GM21825 (cell line): Measurements from ENCODE around the gene ARMC9.
"Not testable (repeated sequence)": the region's sequence is repeated elsewhere in the genome, so short reads cannot be mapped to it uniquely, and the experiment has no call there.

ENCODE experiments used
- ATAC-seq: cut with Tn5 transposase; IDR thresholded peaks from one replicate; pipeline ENCODE4 v1.9.1; 2021; ENCODE audit warnings: mild to moderate bottlenecking, moderate library complexity; ENCODE audit not compliant: unreplicated experiment

Gene ARMC9

DNA sequence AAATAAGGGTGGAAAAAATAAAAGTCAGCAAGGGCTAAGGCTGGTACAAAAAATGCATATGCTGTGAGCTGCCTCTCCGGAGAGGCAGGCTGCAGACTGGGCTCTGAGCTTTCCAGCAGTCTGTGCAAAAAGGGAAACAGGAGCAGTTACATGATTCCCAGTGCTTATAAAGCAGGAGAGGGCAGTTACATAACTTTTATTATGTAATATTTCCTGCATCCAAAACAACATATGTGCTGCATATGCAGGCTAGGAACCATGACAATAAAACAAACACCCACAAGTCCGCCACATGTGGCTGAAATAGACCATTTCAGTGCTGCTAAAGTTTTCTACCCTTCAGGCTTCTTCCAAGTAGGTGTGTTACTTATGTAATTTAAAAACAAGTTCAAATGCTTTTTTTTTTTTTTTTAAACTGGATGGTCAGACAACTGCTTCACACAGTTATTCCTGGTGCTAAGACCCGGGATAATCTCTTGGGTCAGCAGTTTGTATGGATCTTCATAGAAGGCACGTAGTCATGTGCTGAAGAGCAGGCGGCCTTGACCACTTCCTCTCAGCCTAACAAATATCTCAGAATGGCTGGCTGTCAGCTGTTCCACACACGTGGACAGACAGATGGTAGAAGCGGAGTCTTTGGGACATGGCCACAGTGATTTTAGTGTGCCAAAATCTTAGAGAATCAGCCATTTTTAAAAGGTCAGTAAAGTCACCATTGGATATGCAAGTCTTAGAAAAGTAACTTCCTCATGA lies 43.5 kb downstream of the ARMC9 start:
- no peak for ATAC-seq

DNA sequence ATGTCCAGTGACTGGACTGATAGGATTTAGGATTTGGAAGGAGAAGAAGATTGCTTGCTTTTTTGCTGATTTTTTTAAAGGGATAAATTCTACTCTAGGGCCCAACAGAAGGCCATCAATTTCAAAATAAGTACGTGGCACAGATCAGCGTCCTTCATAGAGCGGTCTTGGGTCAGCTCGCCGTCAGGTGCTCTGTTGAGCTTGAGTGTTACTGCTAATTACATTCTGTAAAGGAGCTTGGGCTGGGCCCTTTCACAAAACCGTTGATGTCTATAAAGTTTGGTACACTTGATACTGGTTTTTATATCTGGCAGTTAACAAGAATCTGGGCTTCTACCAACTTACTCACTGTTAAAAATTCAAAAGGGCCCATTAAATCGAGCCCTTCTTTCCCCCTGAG lies 45.4 kb downstream of the ARMC9 start:
- ATAC-seq = no peak

DNA sequence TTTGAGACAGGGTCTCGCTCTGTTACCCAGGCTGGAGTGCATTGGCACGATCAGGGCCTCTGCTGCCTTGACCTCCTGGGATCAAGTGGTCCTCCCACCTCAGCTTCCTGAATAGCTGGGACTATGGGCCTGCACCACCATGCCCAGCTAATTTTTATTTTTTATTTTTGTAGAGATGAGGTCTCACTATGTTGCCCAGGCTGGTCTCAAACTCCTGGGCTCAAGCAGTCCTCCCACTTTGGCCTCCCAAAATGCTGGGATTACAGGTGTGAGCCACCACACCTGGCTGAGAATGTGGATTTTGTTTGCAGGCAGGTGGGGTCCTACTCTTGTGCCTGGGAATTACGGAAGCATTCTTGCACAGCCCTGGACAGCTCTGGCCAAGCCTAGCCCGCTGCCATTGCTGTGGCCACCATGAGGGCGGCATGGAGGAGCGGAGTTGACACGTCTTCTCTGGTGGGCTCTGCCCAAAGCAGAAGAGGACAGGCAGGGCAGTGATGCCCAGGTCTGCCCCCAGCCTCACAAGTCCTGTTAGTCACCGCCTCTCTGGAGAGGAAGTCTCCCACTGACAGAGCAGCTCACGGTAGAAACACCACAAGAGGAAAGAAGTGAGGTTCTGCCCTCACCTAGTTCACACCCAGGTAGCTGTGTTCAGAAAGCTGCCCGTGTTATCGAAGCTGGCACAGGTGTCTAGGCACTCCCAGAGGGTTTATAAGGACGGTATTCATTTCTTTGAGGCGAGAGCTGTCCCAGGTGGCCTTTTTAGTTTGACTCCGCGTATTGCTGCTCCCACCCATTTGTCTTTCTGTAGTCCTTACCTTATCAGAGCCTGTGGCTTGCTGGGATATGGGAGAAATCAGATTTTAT lies 46.2 kb downstream of the ARMC9 start:
- no peak for ATAC-seq

DNA sequence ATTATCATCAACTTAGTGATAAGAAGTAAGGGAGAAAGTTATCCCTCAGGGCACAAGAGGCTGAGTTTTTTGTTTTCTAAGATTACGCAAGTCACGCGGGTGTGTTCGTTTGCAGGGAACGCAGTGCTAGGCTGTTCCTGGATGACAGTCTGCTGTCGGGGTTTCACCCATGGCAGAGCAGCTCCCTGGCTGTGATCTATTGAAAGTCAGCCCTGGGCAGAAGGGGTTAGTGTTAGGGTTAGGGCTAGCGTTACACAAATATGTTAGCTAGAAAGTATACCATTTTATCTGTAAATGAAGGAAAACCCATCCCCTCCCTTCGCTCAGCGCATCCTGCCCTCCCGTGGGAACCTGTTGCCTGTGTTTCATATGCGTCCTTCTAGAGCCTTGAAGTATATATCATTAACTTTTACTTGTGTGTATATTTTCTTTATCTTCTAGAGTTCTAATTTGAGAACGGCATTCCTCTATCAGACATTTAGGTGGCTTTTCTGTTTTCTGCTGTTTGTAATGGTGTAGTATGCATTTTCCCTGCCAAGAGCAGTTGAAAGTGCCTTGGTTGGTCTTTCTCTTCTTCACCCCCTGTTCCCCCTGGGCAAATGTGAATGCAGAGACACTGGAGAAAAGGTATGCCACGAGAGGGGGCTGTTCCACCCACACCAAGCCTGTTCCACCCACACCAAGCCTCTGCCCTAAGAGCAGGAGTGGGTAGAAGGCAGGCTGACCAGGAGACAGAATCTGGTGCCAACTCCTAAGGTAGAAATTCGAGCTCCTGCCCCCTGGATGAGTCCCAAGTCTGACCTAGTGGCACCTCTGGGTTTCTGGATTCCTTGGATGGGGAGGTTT lies 47.0 kb downstream of the ARMC9 start:
- ATAC-seq = no peak

DNA sequence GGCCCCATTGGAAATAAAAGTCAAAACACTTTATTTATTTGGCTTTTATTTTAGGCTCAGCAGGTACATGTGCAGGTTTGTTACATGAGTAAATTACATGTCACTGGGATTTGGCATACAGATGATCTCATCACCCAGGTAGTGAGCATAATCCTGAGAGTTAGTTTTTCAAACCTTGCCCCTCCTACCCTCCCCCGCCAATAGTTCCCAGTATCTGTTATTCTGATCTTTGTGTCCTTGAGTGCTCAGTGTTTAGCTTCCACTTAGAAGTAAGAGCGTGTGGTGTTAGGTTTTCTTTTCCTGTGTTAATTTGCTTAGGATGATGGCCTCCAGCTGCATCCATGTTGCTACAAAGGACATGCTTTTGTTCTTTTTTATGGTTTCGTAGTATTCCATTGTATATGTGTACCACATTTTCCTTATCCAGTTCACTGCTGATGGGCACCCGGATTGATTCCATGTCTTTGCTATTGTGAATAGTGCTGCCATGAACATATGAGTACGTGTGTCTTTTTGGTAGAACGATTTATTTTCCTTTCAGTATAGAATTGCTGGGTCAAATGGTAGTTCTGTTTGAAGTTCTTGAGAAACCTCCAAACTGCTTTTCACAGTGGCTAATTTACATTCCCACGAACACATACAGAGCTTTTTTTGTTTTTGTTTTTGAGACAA lies 47.9 kb downstream of the ARMC9 start:
- ATAC-seq = no peak

DNA sequence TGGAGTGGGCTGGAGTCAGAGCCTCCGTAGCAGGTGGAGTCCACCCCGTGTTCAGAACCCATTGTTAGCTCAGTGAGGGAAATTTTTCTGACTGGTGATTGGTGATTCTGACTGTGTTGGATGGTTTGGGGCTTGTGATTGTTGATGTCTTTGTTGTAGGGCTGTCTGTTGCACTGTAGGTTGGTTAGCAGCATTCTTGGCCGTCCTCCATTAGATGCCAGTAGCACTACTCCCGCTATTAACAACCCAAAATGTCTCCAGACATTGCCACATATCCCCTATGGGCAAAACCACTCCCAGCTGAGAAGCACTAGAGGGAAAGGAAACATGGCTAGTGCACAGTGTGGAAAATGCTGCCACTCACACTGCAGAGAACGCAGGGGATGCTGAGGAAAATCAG lies 51.7 kb downstream of the ARMC9 start:
- ATAC-seq = no peak

DNA sequence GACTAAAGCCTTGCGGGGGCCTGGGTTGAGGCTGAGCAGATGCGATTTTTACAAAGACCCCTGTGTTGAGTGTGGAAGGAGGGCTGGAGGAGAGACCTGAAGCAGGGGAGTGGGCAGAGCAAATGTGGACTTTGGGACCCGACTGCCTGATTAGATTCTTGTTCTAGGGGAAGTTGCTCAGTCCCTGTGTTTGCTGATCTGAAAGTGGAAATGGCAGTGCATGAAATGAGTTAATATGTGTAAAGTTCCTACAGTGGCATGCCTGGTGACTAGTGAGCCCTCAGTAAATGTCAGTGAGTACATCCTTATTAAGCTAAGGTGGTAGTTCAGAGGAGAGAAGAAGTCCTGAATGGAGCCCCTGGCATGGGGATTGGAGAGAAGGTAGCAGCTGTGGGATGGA lies 52.3 kb downstream of the ARMC9 start:
- ATAC-seq = no peak

DNA sequence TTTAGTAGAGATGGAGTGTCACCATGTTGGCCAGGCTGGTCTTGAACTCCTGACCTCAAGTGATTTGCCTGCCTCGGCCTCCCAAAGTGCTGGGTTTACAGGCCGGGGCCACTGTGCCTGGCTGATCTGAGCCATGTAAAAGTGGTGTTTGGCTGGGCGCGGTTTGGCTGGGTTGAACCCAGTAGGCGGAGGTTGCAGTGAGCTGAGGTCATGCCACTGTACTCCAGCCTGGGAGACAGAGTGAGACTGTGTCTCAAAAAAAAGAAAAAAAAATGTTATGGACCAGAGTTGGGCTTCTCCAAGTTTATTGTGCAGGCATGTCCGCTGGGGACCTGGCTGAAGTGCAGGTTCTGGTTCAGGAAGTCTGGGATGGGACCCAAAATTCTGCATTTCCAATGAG lies 54.9 kb downstream of the ARMC9 start:
- ATAC-seq = not testable (repeated sequence)

DNA sequence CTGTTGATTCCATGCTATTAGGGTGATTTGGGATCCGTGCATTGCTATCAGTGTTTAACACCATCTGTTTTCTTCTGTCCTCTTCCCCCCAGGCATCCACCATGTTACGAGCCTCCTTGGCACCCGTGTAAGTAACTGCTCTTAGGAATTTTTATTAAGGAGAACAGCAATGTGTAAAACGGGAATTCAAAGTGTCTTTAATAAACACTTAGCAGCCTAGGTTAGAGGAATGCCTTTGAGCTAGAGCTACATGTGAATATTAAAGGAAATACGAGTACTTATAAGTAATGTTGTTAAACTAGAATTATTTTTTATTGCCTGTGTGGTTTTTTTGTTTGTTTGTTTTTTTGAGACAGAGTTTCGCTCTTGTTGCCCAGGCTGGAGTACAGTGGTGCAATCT lies 58.1 kb downstream of the ARMC9 start:
- no peak for ATAC-seq

DNA sequence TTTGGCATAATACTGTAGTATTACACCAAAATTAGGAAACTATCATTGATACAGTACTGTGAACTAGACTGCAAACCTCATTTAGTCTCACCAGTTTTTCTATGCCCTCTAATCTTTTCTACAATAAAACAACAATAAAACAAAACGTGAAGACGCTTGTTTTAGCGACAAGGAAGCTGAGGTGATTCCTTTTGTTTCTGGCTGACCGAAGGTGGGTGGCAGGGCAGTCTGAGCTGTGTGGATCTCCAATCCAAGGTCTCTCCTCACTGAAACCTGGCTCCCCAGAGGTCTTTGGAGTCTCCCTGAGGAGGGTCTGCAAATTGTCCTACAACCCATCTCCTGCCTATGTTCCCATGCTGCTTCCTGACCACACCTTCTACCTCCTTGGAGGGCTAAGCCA lies 59.3 kb downstream of the ARMC9 start:
- ATAC-seq = no peak

DNA sequence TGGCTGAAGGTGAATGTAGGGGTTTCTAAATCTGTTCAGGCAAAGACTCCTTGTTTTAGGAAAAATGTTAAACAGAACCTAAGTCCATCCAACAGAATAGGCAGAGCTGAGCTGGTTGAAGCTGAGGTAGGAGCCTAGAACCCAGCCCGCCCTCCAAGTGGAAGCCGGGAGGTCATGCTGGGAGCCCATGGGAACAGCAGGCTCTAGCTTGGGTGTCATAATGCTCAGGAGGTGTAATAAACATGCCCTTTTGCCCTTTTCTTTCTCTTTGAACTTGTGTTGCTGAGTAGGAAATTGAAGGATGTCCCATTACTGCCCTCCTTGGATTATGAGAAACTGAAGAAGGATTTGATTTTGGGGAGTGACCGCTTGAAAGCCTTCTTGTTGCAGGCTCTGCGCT lies 60.3 kb downstream of the ARMC9 start:
- no peak for ATAC-seq

DNA sequence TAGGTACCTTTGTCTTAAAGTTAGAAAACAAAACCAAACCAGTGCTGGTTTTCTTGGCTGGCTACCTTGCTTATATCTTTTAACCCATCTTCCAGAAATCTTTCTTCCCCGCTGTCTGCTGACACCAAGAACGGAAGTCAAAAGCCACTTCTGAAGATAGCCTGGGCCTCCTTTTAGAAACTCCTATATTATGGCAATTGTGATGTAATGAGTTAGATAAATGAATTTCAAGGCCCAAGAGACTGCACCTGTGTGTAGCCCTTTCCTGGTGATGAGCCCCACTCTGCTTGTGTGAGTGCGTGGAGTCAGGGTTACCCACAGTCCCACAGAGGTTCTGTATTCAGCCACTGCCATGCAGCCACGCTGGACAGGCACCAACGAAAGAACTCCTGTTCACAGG lies 60.7 kb downstream of the ARMC9 start:
- ATAC-seq = no peak

DNA sequence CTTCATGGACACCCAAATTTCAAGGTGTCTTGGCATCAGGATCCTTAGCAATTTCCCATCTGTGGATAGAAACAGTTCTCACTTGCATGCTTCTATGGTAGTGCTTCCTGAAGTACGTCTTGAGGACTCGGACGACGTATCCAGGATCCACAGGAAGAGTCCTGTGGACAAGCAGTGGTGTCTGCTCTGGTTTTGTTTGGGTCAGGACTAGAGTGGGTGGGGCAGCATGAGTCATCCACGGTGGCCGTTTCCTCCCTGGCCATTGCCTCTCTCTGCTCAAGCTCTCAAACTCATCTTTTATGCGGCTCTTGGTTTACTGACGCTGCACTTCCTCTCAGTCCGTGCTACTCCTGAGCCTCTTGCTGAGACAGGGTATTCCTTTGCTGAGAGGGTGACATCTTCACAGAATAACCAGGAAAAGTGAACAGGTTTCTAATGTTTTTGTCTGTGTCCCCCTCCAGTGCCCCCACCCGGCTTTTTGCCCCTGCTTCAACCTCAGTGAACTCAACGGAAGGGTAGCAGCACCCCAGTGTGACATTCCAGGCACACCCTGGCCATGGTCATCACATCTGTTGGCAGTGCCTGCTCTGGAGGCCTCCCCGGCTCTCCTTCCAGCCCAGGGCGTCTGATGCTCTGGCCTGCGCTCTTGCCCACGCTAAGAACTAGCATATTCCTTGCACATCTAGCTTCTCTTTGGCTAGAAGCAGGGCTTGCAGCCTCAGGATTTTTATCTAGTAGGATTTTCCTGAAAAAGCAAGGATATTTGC lies 62.2 kb downstream of the ARMC9 start:
- ATAC-seq = no peak

DNA sequence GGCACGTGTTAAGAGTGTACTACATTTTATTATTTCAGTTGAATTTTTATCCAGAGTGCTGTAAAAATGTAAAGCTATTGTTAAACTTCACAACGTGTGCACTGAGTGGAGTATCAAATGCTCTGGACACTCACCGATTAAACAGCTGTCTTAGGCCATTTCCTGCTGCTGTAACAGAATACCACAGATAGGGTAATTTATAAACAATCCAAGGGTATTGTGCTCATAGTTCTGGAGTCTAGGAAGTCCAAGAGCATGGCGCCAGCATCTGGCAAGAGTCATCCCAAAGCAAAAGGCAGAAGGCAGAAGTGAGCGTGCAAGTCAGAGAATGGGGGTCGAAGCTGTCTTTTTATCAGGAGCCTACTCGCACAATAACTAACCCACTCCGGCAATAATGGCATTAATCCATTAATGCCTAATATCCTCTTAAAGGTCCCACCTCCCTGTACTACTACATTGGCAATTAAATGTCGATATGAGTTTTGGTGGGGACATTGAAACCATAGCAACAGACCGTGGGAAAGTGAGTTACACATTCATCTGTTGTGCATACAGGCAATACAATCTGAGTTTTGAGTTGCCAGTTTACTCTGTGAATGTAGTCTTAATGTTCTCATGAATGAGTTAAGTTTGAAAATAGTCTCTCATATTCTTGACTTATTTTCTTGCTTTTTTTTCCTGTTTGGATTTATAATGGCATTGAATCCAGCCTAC lies 64.8 kb downstream of the ARMC9 start:
- no peak for ATAC-seq

DNA sequence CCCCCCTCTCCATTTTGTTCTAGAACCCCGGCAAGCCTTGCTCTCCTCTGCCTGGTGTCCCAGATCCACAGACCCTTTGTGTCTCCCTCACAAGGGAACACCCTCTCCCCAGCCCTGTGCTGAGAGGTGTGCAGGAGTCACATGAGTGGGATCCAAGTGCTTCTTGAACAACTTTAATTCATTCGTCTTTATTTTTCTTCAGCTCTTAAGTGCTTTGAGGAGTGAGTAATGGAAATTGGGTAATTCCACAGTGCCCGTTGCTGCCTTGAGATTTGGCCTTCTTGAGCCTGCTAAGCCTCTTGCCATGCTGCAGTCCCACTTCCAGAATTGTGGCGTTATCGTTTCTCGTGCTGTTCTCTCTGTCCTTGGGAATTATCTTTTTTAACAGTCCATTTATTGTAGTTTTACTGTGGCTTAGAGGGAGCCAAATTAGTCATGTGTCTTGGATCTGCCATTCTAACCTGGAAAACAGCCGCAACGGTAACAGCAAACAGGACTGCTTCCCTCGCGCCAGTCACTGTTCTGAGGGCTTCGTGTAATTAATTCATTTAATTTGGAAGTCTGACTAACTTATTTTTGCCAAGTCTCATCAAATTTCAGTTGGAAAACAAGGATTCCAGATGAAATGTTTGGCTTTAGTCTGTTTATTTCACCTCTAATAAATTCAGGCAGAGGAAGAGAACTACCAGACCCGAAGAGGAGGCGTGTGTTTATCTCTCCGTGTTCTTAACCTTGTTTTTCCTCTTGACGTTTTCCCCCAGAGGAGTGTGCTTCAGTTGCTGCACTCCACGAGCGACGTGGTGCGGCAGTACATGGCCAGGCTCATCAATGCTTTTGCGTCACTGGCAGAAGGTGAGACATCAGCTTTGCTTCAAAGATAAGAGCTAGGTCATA lies 72.0 kb downstream of the ARMC9 start:
- no peak for ATAC-seq

DNA sequence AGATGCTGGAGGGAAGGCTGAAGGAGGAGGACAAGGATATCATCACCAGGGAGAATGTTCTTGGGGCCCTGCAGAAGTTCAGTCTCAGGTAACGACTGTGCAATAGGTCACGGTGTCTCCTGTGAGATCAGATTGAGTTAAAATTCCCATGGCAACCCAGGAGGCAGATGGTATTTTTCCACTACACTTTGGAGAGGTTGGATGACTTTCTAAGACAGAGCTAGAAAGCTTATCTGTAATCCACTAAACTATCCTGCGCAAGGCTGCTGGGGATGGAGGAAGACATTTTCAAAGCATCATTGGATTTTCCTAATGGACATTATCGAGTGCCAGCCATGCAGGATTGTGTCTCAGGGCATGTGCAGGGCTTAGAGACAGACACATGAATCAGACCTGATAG lies 74.6 kb downstream of the ARMC9 start:
- ATAC-seq = no peak

DNA sequence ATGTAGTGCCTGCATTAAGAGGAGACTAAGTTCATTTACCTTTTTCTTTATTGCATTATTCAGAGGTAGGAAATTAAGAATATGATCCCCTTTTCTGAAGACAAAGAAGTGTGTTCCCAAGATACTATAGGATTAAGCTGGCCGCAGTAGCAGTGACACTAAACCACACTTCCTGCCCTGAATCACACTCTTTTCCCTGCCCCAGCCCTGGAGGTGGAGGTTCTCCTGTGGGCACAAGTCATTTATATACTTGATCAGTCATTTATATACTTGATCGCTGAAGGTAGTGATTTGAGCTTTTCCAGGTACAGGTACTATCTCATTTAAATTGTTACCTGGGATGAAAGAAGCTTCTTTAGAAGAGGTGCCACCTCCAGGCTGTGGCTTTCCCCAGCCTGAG lies 78.6 kb downstream of the ARMC9 start:
- no peak for ATAC-seq

DNA sequence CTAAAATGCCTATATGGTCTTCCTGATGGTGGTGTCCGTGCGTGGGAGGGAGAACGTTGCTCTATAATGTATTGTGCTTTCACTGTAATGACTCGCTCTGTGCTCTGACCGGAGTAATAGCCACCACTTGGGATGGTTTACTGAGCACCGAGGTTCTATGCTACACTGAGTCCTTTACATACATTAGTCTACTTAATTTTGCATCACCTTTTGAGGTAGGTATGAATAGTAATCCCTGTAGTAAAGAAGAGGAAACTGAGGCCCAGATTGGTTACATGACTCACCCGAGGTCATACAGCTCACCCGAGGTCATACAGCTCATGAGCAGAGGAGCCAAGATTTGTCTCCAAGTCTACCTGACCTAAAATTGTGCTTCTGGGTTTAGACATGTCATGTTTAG lies 79.5 kb downstream of the ARMC9 start:
- ATAC-seq = no peak

DNA sequence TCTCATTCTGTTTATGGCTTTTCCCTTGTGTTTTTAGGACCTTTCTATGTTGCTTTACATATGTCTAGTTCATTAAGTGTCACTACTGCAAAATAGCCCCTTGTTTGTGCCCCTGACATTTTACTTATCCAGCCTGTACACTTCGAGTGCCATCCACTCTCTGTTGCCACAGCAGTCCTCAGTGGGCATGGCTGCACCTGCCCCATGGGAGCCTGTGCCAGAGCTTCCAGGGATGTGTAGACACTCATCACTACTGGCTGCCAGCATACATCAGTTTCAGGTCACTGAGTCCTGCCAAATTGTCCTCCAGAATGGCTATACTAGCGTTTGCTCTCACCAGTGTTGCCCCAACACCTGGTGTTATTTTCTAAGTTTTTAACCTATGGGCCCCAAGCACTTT lies 80.4 kb downstream of the ARMC9 start:
- ATAC-seq = no peak
